Pancreas (tissue), 10 donors: ENCODE data around the gene RAET1L. TPM values are rescaled to one million over a fixed set of nuclear protein-coding genes. Genes with fewer than 3 reads are reported as not detected.
A peak's percentile ranks its signal among the peaks of the same experiment; 100 is the strongest.

Source experiments
- ATAC-seq, 4 donors: fragments of 200-7000 bp; cut with Tn5 transposase; one replicate each; pipeline versions ENCODE4 v1.8.0 to v1.9.1; 2020; ENCODE audit warnings: mild to moderate bottlenecking in 4 of 4, moderate library complexity in 4 of 4
- DNase-seq, 6 donors: peaks; one replicate each; pipeline ENCODE4 v3.0.0-alpha.2; 2020
- FAIRE-seq: peaks from 2 replicates; lab custom pipeline; 2012; peaks lifted over from hg19 to GRCh38; lab: Jason Lieb, UNC
- H3K27ac ChIP-seq, 4 donors: fragments of 200-600 bp; sonication (generic); 1 replicate in 3 of 4; 2 replicates in 1 of 4; pipeline versions ENCODE4 v1.5.0 to v1.8.0; 2020
- H3K27me3 ChIP-seq, 4 donors: fragments of 200-600 bp; one replicate each; pipeline ENCODE4 v1.8.0; 2021
- H3K36me3 ChIP-seq, 3 donors: fragments of 200-600 bp; sonication (generic) in 1 of 3; one replicate each; pipeline versions ENCODE4 v1.5.0 to v1.8.0; 2020 to 2021
- H3K4me1 ChIP-seq, 3 donors: fragments of 200-600 bp; one replicate each; pipeline ENCODE4 v1.8.0; 2021
- H3K4me3 ChIP-seq, 4 donors: fragments of 200-600 bp; sonication (generic) in 2 of 4; one replicate each; pipeline versions ENCODE4 v1.5.0 to v1.8.0; 2020 to 2021
- H3K9me3 ChIP-seq, 4 donors: fragments of 200-600 bp; one replicate each; pipeline ENCODE4 v1.8.0; 2021
- WGBS, 2 donors: extraction: QIAGEN DNeasy Blood & Tissue Kit; methylation state at CpG; one replicate each; pipeline ENCODE4 v1.1.7; 2013; 5-methylcytosine and 5-hydroxymethylcytosine counted together
- intact Hi-C, 3 donors: fragments of 100-400 bp; cut with DNase I; formaldehyde crosslinking; loops; one replicate each; pipeline versions ENCODE4 v1.11.1 to v1.14.2; 2022
- polyA plus RNA-seq, 2 donors: library from polyadenylated mRNA; stranded (reverse); fragments of 200-250 nt; gene quantifications; one replicate each; pipeline ENCODE4 v1.2.3, GENCODE V29; 2013
- total RNA-seq, 6 donors: library from RNA; stranded (reverse); fragmentation: NEBNext Ultra II Directional in 4 of 6; extraction: Animal tissue kit (Norgen Biotek cat#: 25700) in 4 of 6; gene quantifications; one replicate each; pipeline versions ENCODE4 v1.2.1 to v1.2.4, GENCODE V29; 2021 to 2023
- TF ChIP-seq, protein P1 (sequence below), 4 donors: fragments of 200-600 bp; sonication (generic) in 3 of 4; IDR thresholded peaks; one replicate each; pipeline versions ENCODE4 v1.5.0 to v1.8.0; 2021; ENCODE audit warnings: antibody characterized with exemption in 4 of 4
- donor health status: healthy with polysubstance abuse.
- donor health status: DM: no; HTN: no; CAD: no; lungs with moderate emphysema.
- donor health status: DM: no; HTN: no; CAD: no.
- donor health status: control.
- donor health status: control.
- donor health status: Bipolar disorder and iron deficiency.
- donor health status: DM: yes; HTN: yes; CAD: no.
- donor health status: DM: no; HTN: no; CAD: no.
- donor health status: DM: no; HTN: no; CAD: no.
- donor health status: DM: yes; HTN: yes; CAD: no.

Gene RAET1L
- total and polyA plus RNA-seq, 8 donors = 0.46 to 0.53 TPM; not detected in 6

DNA sequence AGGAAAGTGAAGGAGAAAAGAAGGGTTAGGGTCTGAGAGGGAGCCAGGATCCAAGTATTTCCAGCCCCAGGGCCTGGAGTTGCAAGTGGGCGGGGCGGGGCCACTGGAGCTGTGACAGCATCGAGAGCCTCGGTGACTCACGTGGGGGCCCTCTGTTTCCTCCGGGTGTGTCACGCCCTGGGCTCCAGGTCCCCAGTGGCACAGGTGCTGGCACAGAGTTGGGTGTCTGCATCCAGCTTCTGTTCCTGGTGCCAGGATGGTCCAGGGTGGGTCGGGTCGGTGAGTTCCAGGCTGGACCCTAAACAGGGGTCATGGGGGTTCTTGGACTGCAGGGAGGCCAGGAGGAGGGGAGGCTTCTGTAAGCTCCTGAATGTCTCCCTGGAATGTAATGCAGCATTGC lies 16.7 kb downstream of the RAET1L start:
- ATAC-seq = no peak
- TF ChIP-seq, protein P1, sequence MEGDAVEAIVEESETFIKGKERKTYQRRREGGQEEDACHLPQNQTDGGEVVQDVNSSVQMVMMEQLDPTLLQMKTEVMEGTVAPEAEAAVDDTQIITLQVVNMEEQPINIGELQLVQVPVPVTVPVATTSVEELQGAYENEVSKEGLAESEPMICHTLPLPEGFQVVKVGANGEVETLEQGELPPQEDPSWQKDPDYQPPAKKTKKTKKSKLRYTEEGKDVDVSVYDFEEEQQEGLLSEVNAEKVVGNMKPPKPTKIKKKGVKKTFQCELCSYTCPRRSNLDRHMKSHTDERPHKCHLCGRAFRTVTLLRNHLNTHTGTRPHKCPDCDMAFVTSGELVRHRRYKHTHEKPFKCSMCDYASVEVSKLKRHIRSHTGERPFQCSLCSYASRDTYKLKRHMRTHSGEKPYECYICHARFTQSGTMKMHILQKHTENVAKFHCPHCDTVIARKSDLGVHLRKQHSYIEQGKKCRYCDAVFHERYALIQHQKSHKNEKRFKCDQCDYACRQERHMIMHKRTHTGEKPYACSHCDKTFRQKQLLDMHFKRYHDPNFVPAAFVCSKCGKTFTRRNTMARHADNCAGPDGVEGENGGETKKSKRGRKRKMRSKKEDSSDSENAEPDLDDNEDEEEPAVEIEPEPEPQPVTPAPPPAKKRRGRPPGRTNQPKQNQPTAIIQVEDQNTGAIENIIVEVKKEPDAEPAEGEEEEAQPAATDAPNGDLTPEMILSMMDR (IDR thresholded peaks at IDR 0.05) = no peak
- intact Hi-C loops = loop anchor here in 1 of 3 donors (5.0 kb wide), 1 partner anchor 71 kb away; no protein-coding TSS in a partner anchor
- Histone ChIP-seq H3K36me3 (no peaks in the 10 kb centered on the region), H3K27ac (no peak overlapping the region), H3K27me3 (no peaks in the 10 kb centered on the region), H3K4me3 (no peak overlapping the region), H3K4me1 (peaks cover 0 to 4% (median 0%) of the 10 kb centered on the region in 3 donors), H3K9me3 (no peaks in the 10 kb centered on the region)
- no peak for FAIRE-seq
- DNase-seq = no peak
- 44 to 45% methylated on average over 9 of the region's 9 CpGs for WGBS, 2 donors

DNA sequence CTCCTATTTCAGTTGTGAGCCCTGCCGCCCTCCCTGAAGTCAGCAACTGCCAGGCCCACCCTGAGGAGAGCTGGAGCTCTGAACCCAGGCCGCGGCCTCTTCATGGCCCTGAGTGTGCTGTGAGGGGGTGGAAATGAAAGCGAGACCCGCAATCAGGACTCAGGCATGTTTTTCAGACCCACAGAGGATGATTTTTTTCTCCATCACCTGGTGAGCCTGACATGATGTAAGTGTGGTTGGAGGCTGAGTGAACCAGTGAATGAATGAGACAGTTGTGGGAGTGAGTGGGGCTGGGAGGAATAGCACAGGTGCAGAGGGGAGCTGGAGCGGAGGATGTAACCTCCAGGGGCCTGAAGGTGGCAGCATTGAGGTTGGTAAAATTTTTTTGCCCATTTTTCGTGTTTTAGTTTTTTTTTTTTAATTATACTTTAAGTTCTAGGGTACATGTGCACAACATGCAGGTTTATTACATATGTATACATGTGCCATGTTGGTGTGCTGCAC lies 18.3 kb downstream of the RAET1L start:
- Histone ChIP-seq H3K4me1 (peaks cover 0 to 4% (median 0%) of the 10 kb centered on the region in 3 donors), H3K36me3 (no peaks in the 10 kb centered on the region), H3K4me3 (no peak overlapping the region), H3K27me3 (no peaks in the 10 kb centered on the region), H3K9me3 (no peaks in the 10 kb centered on the region), H3K27ac (no peak overlapping the region)
- intact Hi-C loops = loop anchor here in 1 of 3 donors (5.0 kb wide), 1 partner anchor 70 kb away; no protein-coding TSS in a partner anchor
- TF ChIP-seq, protein P1 (IDR thresholded peaks at IDR 0.05) = peak in 2 of 4 donors; percentile 10 to 36
- DNase-seq (no peak), FAIRE-seq (no peak), ATAC-seq (no peak)
- 71 to 74% methylated on average over 7 of the region's 7 CpGs for WGBS, 2 donors

DNA sequence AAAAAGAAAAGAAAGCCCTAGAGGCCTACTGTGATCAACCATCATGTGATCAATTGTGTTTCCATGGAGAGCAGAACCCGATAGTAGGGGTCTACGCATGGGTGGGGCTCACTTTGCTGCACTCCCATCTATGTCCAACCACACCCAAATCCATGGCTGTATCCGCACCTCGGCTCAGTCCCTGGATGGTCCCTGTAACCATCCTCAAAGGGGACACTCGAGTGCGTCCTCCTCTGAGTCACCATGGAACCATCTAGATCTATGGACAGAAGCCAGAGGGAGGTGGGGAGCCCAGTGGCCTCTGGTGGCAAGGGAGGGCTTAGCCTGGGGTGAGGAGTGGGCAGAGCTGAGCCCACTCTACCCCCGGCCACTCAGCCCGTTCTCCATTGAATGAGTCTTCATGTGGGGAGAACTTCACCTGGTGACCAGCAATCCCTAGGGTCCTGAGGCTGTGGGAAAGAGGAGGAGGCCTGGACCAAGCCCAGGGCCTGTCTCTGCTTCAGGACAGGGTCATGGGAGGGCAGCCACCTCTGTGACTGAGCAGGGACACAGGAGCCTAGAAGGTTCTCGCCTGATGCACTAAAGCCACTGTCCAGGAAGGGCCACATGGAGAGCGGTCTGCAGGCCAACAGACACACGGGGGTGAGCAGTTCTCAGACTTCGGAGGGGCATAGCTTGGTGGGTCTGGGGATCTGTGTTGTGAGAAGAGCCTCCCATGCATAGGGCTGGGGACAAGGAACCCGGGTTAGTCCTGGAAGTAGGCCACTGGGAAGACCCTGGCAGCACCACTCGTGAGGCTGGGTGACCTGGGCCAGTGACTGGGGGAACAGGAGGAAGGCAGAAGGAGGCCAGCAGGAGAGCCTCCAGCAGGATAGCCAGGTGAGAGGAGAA lies 19.3 kb downstream of the RAET1L start:
- Histone ChIP-seq H3K36me3 (no peaks in the 10 kb centered on the region), H3K27me3 (no peaks in the 10 kb centered on the region), H3K27ac (no peak overlapping the region), H3K9me3 (no peaks in the 10 kb centered on the region), H3K4me1 (peaks cover 0 to 4% (median 0%) of the 10 kb centered on the region in 3 donors), H3K4me3 (peak overlapping the region; percentile 40 to 66 (median 48))
- no peak for FAIRE-seq
- peak in 1 of 6 donors; percentile 51 for DNase-seq
- TF ChIP-seq, protein P1 (IDR thresholded peaks at IDR 0.05) = no peak
- no peak for ATAC-seq
- intact Hi-C loops = loop anchor here in 1 of 3 donors (5.0 kb wide), 1 partner anchor 69 kb away; no protein-coding TSS in a partner anchor
- 82 to 84% methylated on average over 14 of the region's 14 CpGs for WGBS, 2 donors

DNA sequence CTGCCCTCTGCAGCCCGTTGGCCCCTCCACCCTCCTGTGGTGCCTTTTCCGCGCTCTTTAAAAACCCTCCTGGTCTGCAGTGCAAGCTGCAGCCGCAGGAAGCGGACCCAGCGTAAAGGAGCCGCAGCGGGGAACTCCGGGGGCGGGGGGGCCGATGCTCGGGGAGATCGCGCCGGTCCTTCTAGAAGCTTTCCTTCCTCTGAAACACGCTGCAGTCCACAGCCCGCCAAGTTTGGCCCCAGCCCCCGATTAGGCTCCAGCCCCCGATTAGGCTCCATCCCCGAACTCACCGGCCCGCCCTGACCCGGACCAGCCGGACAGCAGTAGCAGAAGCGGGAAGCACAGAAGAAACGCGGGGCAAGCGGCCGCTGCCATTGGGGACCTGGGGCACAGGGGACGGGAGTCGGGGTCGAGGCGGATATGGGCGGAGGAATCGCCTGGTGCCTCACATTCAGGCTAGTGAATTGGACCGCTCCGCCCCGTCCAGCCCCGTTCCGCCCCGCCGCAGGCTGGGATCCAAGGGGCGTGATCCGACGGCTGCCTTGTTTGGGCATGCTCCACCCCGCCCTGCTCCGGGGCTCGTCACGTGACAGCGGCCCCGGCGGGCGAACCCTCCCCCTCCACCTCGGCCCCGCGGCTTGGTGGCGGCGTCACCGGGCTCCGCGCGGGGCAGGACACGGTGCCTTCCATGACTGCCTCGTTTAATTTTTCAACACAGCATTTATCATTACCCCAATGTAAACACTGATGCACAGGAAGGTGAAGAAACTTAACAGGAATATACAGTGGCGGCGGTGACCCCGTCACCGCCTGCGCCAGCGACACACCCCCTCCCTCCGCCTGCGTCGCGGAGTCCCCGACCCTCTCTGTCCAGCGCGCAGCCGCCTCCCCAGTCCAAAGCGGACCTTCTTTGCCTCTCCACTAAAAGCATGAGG lies 20.3 kb downstream of the RAET1L start:
- intact Hi-C loops = loop anchor here in 1 of 3 donors (5.0 kb wide), 1 partner anchor 68 kb away; no protein-coding TSS in a partner anchor
- ATAC-seq (peak; percentile 97 to 99 (median 99)), DNase-seq (peak; percentile 93 to 97 (median 96)), FAIRE-seq (no peak)
- 1% methylated on average over 72 to 79 of the region's 79 CpGs for whole genome bisulfite sequencing, 2 donors
- no peaks in the 10 kb centered on the region for H3K9me3 ChIP-seq
- TF ChIP-seq, protein P1 (IDR thresholded peaks at IDR 0.05) = no peak
- peaks cover 0 to 4% (median 0%) of the 10 kb centered on the region in 3 donors for H3K4me1 ChIP-seq
- no peaks in the 10 kb centered on the region for H3K27me3 ChIP-seq
- H3K27ac ChIP-seq = peak overlapping the region in 1 of 4 donors; percentile 21
- H3K4me3 ChIP-seq = peak overlapping the region; percentile 40 to 66 (median 48)
- H3K36me3 ChIP-seq = no peaks in the 10 kb centered on the region
